ENCODE measurements around the gene WDR4.
"Not testable (repeated sequence)": the region's sequence is repeated elsewhere in the genome, so short reads cannot be mapped to it uniquely, and the experiment has no call there.

Gene WDR4

GRCh38 chr21:42878993-42879787 lies at the start of gene WDR4:
Gene WDR4, minus strand, starts transcription at chr21:42879539. Its CDS starts 44 bp downstream, at chr21:42879495.
- DNase-seq (ENCODE audit: low spot score): peak; percentile 97

GRCh38 chr21:42927474-42928200 lies 48.3 kb upstream of the WDR4 start:
- DNase-seq (ENCODE audit: low spot score): peak; percentile 68

GRCh38 chr21:42925114-42925926 lies 46.0 kb upstream of the WDR4 start, which contains the start of gene ERVH48-1:
Gene ERVH48-1, minus strand, starts transcription at chr21:42925630. Its CDS starts 6,624 bp downstream, at chr21:42919006.
- no peak for DNase-seq (ENCODE audit: low spot score)

GRCh38 chr21:42924433-42924751 lies 45.1 kb upstream of the WDR4 start:
- DNase-seq (ENCODE audit: low spot score): no peak

GRCh38 chr21:42923553-42924432 lies 44.5 kb upstream of the WDR4 start:
- DNase-seq (ENCODE audit: low spot score): peak; percentile 88

GRCh38 chr21:42922918-42923317 lies 43.6 kb upstream of the WDR4 start:
- DNase-seq (ENCODE audit: low spot score): no peak

DNA sequence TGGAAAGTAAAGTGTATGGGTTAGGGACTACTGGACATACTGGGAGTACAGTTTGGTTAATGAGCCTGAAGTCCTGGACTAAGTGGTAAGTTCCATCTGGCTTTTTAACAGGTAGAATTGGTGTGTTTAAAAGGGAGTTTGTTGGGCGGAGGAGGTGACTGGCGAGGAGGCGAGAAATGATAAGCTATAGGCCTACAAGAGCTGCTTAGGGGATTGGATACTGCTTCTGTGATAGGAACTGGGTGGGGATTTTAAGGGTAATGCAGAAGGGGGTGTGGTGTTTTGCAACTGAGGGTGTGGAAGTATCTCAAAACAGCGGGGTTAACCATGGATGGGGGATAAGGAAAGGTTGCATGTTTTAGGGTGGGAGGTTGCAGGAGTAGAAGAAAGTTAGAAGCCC lies 42.6 kb upstream of the WDR4 start:
- no peak for DNase-seq (ENCODE audit: low spot score)

GRCh38 chr21:42918291-42918690 lies 39.0 kb upstream of the WDR4 start:
- DNase-seq (ENCODE audit: low spot score): no peak

DNA sequence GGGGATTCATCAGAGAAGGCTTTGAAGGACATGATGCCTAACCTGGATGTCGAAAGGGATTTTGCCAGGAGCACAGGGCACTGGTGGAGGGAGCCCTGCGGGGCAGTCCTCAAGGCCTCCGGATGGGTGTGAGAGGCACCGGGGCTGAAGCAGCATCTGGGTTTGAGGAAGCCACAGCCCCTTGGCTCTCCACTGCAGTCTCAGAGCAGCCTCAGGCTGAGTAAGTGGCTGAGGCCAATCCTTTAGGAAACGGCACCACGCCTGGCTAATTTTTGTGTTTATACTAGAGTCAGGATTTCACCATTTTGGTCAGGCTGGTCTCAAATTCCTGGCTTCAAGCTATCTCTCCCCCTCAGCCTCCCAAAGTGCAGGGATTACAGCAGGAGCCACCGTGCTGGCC lies 34.1 kb upstream of the WDR4 start:
- DNase-seq (ENCODE audit: low spot score): no peak

GRCh38 chr21:42911920-42912319 lies 32.6 kb upstream of the WDR4 start:
- DNase-seq (ENCODE audit: low spot score): not testable (repeated sequence)

- DNase-seq (ENCODE audit: low spot score): not testable (repeated sequence)
These were observed 29.1 kb upstream of the WDR4 start for GRCh38 chr21:42908484-42908883.

- DNase-seq (ENCODE audit: low spot score): peak; percentile 58
These were observed 26.9 kb upstream of the WDR4 start for GRCh38 chr21:42906233-42906632.

DNA sequence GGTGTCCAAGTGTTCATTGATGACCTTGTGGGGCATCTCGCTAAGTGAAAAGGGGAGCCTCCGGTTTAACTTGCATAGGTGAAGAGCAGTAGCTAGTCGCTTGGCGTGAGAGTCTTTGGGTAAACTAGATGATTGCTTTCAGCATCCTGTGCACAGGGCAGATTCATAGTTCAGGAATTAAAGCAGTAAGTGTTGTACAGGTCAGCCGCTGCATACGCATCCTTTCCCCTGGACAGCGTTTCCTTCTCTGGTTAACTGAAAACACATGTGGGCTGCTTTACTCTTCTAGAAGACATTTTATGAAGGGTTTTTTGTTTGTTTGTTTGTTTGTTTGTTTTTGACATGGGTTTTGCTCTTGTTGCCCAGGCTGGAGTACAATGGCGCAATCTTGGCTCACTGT lies 25.9 kb upstream of the WDR4 start:
- no peak for DNase-seq (ENCODE audit: low spot score)

DNA sequence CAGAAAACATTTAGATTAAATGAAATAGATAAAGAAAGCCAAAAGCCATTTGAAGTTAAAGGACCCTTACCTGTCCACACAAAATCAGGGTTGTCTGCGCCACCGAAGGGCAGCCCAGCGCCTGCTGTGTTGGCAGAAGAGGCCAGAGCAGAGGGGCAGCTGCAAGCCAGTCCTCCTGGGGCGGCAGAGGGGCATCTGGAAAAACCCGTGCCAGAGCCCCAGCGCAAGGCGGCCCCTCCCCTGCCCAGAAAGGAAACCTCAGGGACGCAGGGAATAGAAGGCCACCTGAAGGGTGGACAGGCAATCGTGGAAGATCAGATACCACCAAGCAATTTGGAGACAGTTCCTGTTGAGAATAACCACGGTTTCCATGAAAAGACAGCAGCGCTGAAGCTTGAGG lies 24.5 kb upstream of the WDR4 start:
- DNase-seq (ENCODE audit: low spot score): no peak

GRCh38 chr21:42900446-42900845 lies 21.1 kb upstream of the WDR4 start:
- DNase-seq (ENCODE audit: low spot score): no peak

GRCh38 chr21:42892931-42893755 lies 13.8 kb upstream of the WDR4 start, which contains the start of gene NDUFV3:
Gene NDUFV3, plus strand, starts transcription at chr21:42893309. Its CDS starts 25 bp downstream, at chr21:42893334.
- DNase-seq (ENCODE audit: low spot score): peak; percentile 99

DNA sequence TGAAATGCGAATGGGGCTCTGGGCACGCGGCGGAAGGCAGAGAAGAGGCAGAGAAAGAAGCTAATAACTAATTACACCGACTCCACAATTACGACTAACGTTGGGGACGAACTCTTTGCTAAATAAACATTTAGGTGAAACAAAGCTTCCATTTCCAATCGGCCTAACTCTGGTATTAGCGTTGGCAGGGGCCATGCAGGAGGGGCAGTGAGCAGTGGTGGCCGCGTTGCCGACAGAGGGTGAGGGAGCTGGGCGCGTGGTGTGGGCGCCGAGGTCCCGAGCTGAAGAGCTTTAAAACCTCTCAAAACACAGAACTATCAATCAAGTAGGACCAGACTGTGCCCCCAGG lies 13.2 kb upstream of the WDR4 start:
- no peak for DNase-seq (ENCODE audit: low spot score)

DNA sequence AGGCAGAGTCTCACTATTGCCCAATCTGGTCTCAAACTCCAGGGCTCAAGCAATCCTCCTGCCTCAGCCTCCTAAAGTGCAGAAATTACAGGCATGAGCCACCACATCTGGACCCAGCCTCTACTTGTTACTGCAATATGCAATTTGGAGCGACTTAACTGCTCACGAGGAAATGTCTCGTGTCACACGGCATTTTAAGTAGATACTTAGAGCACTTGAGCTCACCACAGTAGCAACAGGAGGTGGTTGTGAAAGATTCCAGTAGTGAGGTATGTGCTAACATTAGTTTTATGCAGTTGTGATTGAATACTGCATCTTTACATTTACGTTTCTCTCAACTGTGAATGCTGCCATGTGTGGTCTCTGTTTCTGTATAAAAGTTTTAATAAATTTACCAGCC lies 8.0 kb upstream of the WDR4 start:
- no peak for DNase-seq (ENCODE audit: low spot score)

DNA sequence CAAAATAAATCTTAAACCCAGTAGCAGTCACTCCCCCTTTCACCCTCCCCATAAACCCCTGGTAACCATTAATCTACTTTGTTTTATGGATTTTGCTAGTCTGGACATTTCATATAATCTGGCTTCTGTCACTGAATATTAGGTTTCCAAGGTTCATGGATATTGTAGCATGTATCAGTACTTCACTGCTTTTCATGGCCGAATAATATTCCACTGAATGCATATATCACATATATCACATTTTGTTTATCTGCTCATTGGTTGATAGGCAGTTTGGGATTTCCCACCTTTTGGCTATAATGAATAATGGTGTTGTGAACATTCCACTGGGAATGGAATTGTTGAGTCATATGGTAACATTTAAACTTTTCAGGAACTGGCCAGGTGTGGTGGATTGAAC lies 4.6 kb upstream of the WDR4 start:
- DNase-seq (ENCODE audit: low spot score): no peak

- no peak for DNase-seq (ENCODE audit: low spot score)
These were observed 1.0 kb upstream of the WDR4 start for GRCh38 chr21:42880352-42880751.

DNA sequence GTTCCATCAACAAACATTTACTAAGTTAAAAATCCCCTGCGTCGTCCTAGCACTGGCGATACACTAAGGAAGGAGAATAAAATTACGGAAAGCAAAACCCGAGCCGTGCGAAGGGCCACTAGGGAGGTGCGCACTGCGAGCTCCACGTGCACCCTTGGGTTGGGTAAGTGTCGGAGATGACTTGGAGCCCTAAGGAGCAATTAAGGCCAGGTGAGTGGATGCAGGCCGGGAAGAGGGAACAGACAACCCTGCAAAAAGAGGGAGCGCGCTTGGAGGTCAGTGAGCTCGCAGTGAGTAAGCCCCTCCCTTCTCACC lies 704 bp downstream of the WDR4 start:
- no peak for DNase-seq (ENCODE audit: low spot score)

Measured in Ammon's horn (tissue), 1 donor.